NCI-H748 treated with DMSO at 0.1 percent for 48 hours (cell line): Measurements from ENCODE around the gene CFL1.
"Not testable (repeated sequence)": the region's sequence is repeated elsewhere in the genome, so short reads cannot be mapped to it uniquely, and the experiment has no call there.

ENCODE experiments used
- DNase-seq: peaks from one replicate; lab custom pipeline; 2025; lab: John Stamatoyannopoulos, UW

The CFL1 gene

DNA sequence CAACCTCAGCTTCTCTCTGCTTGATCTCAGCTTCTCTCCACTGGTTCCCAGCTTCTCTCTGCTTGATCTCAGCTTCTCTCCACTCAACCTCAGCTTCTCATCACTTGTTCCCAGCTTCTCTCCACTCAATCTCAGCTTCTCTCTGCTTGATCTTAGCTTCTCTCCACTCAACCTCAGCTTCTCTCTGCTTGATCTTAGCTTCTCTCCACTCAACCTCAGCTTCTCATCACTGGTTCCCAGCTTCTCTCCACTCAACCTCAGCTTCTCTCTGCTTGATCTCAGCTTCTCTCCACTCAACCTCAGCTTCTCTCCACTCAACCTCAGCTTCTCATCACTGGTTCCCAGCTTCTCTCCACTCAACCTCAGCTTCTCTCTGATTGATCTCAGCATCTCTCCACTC is 25.7 kb downstream of the CFL1 start:
- DNase-seq: not testable (repeated sequence)

- DNase-seq: no peak
Measured at GRCh38 chr11:65829459-65829858, 28.5 kb downstream of the CFL1 start.

DNA sequence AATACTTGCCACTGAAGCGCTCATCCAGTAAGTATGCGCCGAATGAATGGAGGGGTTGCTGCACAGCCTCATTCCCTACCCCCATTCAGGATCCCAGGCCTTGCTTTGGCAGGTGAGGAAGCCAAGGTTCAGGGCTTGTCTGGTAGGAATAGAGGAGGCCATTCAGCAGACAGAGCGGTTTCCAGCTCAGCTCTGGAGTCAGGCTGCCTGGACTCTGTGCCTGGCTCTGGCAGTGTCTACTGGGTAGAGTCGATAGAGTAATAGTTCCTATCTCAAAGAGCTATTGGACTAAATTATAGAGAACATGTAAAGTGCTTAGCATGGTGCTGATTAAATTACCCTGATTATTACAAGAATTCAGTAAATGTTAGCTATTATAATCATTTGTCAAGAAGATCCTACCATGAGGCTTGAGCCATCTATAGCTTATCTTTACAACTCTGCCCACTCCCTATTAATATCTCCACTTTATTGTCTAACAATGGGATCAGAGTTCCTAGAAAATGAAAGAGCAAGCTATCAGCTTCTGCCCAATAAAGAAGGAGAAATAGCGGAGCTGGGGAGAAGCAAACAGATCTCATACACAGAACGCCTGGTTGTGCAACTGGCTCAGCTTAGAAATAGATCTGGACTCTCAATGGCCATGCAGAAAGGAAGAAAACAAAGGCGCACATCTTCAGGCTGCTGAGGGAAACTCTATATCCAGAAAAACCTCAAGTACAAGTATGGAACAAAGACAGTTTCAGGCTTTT is 30.8 kb downstream of the CFL1 start:
- DNase-seq: no peak

- no peak for DNase-seq
Measured at GRCh38 chr11:65822776-65823528, 35.0 kb downstream of the CFL1 start.

GRCh38 chr11:65821107-65821506 is 36.9 kb downstream of the CFL1 start:
- no peak for DNase-seq

GRCh38 chr11:65817835-65818680 is 39.9 kb downstream of the CFL1 start:
- peak; percentile 74 for DNase-seq

DNA sequence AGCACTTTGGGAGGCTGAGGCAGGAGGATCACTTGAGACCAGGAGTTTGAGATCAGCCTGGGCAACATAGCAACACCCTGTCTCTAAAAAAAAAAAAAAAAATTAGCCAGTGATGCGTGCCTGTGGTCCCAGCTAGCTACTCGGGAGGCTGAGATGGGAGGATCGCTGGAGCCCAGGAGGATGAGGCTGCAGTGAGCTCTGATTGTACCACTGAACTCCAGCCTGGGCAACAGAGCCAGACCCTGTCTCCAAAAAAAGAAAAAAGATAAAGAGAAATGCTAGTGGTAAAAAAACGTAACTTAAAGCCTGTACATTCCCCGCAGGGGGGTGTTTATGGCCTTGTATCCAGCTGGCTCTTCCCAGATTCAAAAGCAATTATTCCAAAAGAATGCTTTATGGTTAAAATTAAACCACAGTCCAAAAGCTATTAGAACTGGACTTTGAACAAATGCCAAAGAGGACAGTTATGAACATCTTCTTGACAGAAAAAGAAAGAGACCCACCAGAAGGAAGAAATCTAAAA is 40.6 kb downstream of the CFL1 start:
- DNase-seq: no peak

DNA sequence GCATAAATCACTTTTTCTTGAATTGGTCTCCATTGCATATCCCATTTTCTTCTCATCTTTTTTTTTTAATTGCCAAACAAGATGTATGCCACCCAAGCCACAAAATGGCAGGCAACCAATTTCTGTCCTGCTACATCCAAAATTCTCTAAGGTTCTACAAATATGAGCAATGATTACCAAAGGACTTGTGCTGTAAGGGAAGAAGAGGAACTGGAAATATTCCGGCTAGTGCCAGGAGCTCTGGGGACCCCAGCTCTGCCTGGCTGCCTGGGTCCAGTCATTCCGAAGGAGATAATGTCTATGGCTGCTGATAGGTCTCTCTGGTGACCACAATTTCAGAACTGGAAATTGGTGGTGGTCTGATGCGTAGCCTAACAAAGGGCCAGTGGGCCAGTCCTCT is 41.3 kb downstream of the CFL1 start:
- DNase-seq: no peak

DNA sequence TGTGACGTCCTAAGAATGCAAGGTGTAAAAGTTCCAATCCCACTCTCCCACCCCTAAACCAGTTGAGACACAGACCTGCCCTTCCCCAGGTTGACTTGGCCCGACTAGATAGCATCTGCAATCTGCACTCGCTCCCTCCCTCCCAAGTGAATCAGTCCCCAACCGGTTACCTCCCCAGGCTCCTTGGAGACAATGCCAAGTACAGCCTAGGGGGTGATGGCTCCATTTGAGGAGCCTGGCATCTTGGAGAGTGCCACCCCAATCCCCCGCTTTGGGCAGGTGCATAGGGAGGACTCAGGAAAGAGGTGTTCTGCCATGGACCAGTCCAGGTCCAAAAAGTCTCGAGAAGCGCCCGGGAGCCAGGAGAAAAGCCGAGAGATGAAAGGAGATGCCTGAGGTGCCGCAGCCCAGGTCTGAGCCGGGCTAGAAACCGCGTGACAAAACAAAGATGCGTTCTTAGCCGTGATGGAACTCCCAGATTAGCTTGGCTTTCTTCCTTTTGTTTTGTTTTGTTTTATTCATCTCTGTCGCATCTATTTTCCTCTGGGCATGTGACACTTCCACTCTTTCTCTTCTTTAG is 42.9 kb downstream of the CFL1 start:
- DNase-seq: no peak

DNA sequence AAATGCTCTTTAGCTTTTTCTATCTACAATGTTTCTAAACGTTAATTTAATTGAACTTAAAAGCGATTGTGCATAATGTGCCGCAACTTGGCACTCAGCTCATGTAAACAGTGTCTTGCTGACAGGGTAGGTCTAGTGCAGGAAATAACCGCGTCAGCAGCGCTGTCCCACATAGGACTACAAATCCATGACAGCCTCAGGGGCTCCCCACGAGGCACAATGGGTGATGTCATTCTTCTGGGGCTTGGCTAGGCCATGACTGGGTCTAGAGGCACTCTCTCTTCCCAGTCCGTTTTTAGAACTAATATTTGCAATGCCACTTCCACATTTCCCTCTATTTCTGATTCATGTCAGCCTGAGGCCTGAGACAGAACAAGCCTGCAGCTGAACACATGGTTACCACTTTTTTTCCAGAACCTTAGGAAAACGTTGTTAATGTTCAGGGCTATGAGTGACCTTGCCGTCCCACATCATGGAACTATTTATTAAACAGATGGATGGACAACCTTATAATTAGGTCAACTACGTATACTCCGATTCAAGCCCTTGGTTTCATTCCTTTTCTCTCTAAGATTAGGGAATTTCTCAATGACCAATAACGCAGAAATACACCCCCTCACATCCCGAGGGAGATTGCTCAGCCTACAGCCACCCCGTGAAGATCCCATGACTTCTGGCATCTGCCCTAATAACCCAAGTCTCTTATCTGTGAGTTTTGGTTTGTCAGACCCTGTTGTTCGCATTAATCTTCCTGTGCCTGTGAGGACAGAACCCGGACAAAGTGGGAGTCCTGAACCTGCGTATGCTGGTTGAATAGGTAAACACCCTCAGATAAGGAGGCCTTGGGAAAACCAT is 43.6 kb downstream of the CFL1 start:
- DNase-seq: no peak

DNA sequence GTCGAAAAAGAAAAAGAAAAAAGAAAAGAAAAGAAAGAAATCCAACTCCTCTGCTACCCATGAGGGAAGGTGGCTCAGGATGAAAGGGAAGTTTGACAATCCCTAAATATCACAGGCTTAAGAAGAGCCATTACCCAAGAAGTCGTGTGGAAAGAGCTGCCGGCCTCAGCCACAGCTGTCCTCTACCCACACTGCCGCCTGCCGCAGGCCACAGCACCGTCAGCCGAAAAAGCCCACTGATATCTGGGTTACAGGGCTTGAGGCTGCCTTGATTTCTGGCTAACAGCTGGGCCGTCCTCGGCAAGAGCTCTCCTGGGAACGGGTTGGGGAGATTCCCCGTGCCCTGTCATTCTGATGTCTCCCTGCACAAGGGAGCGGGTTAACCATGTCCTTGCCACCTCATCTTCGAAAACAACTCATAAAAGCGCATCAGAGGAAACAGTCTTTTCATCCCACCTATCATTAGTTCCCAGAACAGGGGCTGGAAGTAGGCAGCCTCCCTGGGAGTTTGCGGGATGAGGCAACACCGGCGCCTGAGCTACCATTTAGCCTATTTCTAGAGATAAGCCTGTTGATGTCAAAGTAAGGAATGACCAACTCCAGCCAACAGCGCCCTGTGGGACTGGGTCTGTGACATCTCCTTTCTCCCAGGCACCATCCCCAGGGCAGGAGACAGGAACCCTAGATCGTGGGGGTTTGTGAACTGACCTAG is 46.1 kb downstream of the CFL1 start:
- no peak for DNase-seq

DNA sequence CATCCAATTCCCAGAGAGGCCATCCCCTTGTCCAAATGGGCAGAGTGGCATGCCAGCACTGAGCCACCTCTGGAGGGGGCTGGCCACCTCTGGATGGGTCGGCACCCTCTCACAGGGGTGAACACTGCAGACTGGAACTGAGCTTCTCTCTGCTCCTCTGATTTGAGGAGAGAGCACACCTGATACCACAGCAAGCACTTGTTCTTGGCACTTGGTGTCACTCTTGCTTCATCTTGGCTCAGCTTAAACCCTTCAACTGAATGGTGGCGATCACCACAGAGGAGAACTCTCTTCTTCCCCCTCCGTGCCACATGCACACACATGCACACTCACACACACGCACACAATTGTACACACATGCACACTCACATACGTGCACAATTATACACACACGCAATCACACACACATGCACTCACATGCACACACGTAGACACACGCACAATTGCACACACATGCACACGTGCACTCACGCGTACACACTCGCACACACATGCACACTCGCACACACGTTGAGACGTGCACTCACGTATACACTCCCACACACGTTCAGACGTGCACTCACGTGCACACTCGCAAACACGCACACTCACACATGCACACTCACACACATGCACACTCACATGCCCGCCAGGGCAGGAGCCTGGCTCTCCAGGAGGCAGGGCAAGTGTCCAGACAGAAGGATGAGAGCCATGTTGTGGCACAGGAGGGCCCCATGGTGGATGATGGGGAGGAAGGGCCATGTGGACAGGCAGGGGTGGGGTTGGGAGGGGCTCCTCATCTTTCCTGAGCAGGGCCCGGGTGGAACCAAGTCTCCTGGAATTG is 47.7 kb downstream of the CFL1 start:
- DNase-seq: no peak

GRCh38 chr11:65809496-65809895 is 48.5 kb downstream of the CFL1 start:
- DNase-seq: no peak

GRCh38 chr11:65808744-65809341 is 49.1 kb downstream of the CFL1 start:
- DNase-seq: no peak

GRCh38 chr11:65806979-65807378 is 51.0 kb downstream of the CFL1 start:
- DNase-seq: no peak
